Measurements from ENCODE around the gene DAPK2.

Gene DAPK2

DNA sequence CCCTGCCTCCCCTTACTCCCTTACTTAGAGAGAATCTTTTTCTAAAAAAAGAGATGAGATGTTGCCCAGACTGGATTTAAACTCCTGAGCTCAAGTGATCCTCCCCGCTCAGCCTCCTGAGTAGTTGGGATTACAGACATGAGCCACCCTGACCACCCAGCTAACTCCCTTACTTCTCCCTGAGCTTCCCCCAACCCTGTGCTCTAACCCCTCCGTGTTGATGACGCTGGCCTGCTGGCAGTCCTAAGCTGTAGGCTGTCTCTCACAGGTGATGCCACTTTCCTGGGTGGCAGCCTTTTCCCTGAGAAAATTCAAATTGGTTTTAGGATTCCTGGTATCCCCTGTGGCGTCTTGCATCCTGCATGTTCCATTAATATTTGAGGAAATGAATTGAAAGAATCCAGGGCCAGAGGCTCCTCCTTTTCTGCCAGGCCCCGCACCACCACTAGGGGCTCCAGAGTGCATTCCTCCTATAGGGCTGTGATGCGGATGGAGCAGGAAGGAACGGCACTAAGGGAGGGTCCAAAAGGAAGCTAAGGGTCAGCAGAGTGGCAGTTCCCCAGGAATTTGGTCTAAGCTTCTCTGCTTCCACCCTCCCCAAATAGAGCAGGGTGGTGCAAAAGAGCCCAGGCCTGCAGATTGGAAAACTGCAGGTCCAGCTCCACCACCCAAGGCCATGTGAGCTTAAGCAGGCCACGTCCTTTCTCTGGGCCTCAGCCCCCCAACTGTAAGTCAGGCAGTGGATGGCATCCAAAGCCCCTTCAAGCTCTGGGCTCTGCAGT is 101.1 kb downstream of the DAPK2 start:
- peak; percentile 15 to 42 for DNase-seq (ENCODE audit: low read depth in 2 of 2, low spot score in 1 of 2)

DNA sequence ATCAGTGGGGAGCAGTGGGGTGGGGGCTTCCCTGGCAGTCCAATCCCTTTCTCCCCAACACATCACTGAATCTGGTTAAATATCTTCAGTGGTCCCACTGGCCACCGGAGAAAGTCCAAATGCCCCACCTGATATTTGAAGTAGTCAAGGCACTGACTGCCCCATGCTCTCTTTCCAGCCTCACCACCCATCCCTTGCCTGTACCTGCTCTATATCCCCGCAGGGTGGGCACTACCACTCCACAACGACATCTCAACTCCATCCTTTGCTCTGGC is 101.7 kb downstream of the DAPK2 start:
- DNase-seq (ENCODE audit: low read depth in 2 of 2, low spot score in 1 of 2) = no peak

DNA sequence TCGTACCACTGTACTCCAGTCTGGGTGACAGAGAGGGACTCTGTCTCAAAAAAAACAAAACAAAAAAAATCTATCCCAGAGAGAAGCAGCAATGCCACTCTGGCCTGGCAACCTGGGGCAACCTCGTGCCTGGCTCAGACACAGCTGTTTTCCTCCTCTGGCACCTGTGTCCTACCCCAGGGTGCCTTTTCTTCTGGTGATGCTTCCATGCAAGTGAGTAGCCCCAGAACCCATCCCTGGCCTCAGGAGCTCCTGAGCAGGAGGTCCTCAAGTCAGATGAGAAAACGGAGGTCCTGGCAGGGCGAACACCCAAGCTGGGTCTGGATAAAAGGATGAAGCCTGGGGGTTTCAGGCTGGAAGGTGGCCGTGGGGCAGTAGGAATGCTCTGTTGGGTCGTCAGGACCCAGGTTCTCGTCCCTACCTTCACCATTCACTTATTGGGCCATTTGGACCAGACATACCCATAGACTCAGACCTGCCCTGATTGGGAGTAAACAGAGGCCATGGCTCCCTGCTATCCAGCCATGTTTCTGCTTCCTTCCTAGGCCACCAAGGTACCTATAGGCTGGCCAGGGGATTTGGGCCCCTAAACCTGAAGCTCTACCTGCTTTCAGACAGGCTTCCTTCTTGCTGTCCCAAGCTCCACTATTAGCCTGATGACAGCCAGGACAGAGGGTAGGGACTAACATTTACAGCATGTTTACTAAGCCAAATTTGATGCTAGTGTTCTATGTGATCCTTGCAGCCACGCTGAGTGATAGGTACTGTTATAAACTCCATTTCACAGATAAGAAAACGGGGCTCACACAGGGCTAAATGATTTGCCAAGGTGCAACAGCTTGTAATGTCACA is 102.2 kb downstream of the DAPK2 start:
- DNase-seq (ENCODE audit: low read depth in 2 of 2, low spot score in 1 of 2) = no peak

DNA sequence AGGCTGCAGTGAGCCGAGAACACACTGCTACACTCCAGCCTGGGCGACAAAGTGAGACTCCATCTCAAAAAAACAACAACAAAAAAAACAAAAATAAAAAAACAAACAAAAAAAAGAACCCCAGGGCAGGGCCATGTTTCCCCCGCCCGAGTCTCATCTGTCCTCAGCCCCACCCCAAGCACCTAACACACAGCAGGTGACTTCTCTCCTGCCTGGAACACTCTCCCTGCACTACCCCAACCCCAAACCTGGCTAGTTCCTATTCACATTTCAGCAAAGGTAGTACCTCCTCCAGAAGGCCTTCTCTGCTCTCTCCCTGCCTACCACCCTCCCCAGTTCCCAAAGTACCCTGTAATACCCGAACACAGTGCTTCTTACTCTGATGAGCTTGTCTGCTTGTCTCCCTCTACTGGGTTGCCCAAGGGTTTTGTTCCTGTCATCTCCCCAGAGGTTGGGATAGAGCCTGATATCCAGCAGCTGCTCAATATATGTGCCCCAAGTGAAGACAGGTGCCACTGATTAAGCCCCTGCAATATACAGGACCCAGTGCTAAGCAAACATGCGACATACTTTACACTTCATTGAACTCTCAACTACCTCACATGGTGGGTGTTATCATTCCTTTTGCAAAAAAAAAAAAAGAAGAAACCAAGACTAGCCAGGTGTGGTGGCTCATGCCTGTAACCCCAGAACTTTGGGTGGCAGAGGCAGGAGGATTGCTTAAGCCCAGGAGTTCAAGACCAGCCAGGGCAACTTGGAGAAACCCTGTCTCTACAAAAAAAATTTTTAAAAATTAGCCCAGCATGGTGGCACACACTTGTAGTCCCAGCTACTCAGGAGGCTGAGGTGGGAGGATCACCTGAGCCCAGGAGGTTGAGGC is 103.6 kb downstream of the DAPK2 start:
- DNase-seq (ENCODE audit: low read depth in 2 of 2, low spot score in 1 of 2) = no peak

DNA sequence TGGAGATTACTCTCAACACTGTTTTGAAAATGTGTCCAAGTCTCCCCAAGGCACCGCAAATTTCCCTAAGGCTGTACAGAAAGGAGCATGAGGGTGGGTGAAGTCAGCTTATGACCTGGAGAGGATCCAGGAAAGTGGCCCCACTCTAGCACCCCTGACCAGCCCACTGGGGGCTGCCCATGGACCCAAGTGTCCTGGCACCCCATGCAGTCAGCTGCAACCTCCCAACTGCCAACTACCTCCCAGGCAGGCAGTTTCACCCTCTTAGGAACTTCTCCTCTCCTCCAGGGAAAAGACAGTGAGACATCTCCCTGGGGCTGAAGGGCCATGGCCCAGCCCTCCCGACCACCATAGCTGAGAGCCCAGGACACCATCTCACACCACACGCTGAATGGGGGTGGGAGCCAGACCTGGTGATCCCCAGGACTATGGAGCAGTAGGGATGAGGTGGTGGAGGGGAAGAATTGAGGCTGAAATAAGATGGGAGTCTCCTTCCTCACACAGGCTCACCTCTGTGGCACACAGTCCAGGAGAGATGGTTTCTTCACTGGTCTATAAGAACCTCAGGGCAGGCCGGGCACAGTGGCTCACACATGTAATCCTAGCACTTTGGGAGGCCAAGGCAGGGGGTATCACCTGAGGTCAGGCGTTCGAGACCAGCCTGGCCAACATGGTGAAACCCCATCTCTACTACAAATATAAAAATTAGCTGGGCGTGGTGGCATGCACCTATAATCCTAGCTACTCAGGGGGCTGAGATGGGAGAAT is 104.4 kb downstream of the DAPK2 start:
- DNase-seq (ENCODE audit: low read depth in 2 of 2, low spot score in 1 of 2) = no peak

DNA sequence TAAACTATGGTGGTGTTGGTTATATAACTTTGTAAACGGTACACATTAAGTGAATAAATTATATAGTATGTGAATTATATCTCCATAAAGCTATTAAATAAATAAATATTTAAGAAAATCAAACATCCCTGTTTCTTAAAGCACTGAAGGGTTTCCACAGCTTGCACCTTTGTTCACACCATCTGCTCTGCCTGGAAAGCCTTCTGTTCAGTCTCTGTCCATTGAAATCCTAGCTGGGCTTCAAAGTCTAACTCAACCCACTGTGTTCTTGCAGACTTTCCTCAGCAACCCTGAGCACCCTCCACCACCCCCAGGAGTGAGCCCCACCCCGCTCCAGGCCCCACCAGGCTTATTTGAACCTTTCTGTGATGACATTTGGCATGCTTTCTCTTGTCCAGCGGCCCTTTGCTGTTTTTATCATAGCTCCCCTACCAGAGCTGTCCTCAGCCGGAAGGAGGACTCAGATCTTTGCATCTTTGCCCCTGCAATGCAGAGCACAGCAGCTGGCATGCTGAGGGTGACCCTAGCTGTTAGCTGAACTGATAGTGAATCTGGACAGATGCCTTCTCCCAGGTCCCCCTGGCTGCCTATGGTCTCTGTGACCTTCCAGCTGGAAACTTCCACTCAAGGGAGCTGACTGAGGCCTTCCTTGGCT is 105.2 kb downstream of the DAPK2 start:
- no peak for DNase-seq (ENCODE audit: low read depth in 2 of 2, low spot score in 1 of 2)

DNA sequence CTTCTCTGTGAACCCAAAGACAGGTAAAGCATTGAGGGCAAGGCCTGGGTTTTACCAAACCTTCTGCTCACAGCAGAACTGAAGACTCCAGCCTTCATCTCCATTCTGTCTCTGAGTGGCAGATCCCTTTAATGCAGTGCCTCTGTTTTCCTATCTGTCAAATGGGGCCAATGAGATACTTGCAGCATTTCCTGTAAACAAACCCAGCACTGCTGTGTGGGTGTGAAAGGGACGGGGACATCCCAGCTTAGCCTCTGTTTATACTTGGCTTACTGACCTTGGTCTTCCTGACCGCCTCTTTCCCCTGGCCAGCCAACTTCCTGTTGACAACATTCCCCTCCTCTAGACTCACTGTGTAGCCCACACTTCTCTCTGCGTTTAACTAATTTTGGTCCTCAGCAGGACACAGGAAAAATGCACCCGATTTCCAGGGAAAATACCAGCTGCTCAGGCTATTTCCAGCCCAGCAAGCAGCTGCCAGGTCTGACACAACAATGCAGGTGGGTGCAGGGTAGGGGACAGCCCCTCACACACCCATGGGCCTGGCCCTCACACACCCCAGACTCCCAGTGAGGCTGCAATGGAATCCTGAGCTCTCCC is 106.7 kb downstream of the DAPK2 start:
- no peak for DNase-seq (ENCODE audit: low read depth in 2 of 2, low spot score in 1 of 2)

DNA sequence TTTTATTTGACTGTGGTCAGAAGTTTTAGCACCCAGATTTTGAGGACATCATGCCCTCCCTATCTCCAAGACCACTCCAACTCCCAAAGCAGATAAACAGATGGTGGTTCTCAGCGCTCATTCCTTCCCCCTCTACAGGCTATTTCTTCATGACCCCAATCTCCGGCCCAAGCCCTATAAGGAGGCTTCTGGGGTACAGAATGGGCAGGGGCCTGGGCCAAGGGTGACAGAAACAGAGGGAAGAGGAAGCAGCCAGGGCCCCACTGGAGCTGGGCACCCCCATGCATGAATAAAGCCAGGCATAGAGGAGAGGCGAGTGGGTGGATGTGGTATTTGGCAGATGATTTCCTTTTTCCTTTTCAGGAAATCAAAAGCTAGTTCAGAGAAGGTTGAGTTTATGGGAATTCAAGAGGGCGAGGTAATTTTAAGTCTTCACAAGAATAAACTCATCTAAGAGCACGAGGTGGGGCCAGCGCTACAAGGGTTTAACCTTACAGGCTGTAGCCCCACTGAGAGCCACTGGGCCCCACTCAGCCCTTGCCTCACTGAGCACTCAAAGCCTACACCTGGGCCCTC is 107.7 kb downstream of the DAPK2 start:
- DNase-seq (ENCODE audit: low read depth in 2 of 2, low spot score in 1 of 2) = no peak

DNA sequence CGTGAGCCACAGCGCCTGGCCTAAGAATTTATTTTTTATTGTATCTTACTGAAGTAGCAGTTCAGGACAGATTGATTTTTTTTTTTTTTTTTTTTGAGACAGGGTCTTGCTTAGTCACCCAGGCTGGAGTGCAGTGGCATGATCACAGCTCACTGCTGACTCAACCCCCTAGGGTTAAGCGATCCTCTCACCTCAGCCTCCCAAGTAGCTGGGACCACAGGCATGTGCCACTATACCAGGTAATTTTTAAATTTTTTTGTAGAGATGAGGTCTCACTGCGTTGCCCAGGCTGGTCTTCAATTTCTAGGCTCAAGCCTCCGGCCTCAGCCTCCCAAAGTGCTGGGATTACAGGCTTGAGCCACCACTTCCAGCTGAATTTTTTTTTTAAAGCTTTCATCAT is 112.8 kb downstream of the DAPK2 start:
- no peak for DNase-seq (ENCODE audit: low read depth in 2 of 2, low spot score in 1 of 2)

DNA sequence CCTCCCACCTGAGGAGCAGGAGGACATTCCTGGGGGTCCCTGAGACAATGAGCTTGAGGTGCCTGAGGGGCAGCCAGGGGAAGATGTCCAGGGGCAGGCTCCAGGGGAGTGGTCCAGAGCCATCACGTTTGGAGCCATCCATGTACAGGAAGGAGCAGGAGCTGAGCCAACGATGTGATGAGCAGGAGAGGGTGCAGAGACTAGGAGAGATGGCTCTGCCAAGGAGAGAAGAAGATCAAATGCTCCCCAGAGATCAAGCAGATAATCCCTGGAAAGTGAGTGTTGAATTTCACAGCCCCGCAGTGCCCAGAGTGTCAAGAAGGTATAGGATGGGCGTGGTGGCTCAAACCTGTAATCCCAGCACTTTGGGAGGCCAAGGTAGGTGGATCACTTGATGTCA is 114.7 kb downstream of the DAPK2 start:
- DNase-seq (ENCODE audit: low read depth in 2 of 2, low spot score in 1 of 2) = no peak

DNA sequence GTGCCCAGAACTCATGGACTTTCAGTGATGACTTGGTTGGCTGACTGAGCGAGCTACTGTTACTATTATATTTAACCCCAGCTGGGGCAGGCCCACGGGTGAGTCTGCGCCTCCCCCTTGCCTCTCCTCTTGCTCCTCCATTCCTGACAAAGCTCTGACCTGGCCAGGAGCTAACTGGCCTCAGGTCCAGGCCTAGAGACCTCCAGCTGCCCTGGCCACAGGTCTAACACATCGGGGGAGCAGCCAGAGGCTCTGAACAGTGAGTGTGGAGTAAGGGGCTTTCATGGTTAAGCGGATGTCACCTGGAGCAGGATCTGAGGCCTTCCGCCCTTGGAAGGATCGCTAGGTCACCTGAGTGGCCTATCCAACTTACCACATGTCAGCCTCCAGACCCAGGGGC is 116.3 kb downstream of the DAPK2 start:
- no peak for DNase-seq (ENCODE audit: low read depth in 2 of 2, low spot score in 1 of 2)

DNA sequence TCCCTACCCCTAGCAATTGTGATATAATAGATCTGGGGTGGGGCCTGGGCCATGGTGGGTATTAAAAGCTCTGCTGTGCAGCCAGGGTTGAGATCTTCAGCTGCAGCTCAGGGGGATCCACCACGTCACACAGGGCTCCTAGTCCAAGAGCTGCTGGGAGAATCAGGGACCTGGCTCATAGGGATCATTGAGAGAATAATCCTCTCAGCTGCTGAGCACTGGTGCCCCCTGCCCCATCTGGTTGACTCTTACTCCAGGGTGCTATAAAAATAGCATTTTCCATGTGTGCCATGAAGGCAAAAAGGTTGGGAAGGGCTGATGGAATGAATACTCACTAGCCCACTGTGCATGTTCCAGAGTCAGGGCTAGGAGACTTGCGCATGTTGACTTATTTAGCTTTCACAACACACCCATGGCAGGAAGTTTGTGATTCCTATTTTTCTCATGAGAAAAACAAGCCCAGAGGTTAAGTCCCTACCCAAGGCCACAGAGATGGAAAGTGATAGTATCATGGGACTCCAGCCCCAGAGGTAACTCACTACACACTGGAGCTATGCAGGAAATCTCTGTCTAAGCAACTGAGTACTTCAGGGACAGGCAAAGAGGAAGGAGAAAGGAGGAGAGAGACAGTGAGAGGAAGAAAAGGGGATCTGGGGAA is 118.0 kb downstream of the DAPK2 start:
- DNase-seq (ENCODE audit: low read depth in 2 of 2, low spot score in 1 of 2) = no peak

DNA sequence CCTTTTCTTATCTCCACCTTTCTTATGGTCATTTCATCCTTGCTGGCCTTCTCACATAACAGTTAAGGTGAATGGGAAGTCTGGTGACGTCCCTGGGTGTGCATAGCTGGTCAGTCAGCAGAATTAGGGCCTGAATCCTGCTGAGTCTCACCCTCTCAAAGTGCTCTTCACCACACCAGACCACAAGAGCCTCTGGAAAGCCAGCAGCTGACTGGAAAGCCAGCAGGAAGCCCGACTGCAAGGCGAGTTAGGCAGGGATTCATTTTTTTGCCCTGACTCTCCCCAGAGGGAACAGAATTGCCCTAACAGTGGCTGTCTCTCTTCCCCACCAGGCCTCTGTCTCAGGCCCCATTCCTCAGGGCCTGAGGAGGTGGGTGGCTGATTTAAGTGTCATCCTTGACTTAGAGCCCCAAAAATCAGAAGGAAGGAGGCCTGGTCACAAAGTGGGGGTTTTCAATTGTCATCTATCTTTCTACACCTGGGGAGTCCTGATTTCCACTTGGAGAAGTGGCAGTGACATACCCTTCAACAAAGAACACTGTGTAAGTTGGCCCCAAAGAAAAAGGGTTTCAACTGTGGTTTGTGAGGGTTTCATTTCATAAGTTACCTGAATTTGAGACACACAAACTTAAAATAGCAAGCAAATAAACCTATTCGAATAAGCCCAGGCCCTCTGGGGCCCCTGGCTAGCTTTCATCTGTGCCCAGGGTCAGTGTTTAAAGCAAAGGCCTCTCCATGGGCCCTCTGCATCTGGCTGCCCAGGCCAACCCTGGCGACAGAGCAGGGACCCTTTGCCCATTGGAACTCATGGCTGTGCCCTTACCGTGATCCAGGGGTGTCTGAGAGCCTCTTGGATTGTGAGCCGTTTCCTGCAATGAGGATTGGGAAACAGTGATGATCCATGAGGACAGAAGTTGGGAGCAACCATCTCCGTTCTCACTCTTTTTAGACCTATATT is 122.0 kb downstream of the DAPK2 start:
- no peak for DNase-seq (ENCODE audit: low read depth in 2 of 2, low spot score in 1 of 2)

DNA sequence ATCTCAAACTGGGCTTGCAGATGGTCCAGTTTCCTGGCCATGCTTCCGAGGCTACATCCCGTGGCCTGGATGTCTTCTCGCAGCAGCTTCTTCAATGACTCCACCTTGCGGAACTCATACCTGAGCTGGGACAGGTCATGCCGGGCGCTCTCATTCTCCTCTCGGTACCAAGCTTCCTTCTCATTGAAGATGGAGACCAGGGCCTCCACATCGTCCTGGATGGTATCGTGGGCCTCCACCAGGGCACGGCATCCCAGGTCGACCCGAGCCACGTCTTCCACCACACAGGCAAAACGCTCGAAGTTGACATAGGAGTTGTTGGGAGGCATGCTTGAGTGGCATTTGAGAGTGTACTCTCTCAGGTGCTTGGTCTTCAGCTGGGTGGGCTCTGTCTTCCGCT is 123.4 kb downstream of the DAPK2 start:
- DNase-seq (ENCODE audit: low read depth in 2 of 2, low spot score in 1 of 2) = no peak

DNA sequence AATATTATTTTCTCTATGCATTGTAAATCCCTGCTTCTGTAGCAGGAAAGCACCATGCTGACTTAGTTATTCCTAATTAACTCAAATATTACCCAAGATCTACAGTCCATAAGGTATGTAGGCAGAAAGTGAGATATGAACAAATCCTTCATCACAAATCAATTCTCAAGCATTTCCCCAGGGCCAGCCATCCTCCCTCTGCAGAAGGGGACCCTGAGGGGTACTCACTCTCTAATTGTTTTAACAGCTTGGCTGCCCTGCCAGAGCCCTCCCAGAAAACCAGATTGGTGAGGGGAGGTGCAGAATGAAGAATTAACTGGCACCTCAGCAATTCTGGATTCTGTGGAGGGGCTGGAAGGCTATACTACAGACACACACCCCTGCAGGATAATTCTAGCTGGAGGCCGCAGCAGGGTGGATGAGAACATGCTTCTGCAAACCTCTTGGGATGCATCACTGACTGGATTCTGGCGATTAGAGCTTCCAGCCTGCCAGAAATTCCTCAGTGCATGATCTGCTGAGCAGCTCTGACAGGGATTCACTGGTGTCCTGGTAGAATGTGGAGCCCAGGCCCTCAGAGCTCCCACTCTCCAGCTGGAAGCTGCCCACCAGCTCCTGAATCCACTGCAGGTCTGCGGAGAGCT is 123.9 kb downstream of the DAPK2 start:
- DNase-seq (ENCODE audit: low read depth in 2 of 2, low spot score in 1 of 2) = no peak

DNA sequence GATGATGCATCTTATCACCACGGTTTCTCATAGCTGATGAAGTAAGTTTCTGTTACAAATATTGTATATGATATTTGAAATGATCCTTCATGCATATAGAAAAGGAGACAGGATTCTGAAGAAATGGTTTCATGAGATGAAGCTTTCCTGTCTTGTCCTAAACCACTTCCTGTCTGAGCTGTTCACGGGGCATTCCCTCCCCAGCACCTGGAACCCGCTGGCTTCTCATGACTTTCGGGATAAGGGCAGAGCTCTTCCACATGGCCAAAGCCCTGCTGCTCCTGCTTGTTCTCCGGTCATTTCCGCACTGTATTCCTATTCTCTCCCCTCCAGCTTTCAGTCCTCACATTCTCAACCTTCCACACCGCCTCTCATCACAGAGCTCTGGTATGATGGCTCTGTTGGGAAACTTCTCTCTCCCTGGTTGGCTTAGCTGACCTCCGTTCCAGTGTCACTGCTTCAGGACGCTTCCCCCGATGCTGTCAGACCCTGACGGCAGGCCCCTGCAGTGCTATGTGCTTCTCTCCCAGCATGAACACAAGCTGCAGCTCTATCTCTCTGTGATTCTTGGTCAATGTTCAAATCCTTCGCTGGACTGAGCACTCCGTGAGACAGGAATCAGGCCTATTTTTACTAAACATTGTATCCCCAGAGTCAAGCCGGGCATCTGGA is 125.6 kb downstream of the DAPK2 start:
- DNase-seq (ENCODE audit: low read depth in 2 of 2, low spot score in 1 of 2) = no peak

DNA sequence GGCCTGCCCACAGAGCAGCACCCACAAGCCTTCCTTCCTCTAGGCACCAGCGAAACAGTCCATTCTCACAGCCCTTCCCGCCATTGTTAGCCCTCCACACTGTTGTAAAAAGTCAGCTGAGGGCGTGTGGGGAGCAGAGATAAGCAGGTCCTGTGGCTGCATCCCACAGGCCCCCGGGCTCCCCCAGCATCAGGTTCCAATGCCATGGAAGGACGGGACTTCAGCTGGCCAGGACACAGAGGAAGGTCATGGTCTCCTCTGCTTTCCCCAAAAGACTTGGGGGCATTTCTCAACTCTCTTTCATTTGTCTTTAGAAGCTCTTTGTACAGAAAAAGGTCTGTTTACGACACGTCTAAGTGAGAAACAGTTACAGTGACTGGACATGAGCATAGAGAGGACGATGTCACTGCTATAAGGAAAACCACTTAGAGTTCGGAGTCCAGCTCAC is 127.4 kb downstream of the DAPK2 start:
- DNase-seq (ENCODE audit: low read depth in 2 of 2, low spot score in 1 of 2) = no peak

Measured in stimulated activated CD8-positive, alpha-beta memory T cell treated with anti-CD3 and anti-CD28 coated beads, Interleukin-4, amount 100 ng/mL, for 1 hour (primary cell).